Measurements from ENCODE around the gene PHACTR1.

DNA sequence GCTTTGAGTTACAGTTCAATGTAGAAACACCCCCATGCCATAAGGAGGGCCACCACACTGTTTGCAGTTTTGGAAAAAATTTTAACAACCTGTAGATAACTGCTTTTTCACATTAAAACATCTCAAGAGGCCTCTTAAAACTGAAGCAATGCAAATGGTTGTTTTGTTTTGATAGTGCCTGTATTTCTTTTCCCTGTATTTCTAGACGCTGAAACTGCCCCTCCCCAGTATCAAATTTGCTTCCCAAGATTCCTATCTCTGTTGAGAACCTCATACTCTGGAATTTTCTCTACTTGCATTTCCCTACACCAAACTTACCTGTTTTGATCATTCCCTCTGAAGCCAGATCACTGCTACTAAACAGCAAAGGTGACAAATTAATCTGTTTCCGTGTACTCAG lies 98.5 kb downstream of the PHACTR1 start:
- no peak for TF ChIP-seq YY1 (IDR thresholded peaks at IDR 0.05)
- no peak for TF ChIP-seq CTCF (IDR thresholded peaks at IDR 0.05; ENCODE audit: low read depth, low read length, missing input control)
- no peak for TF ChIP-seq RAD21 (IDR thresholded peaks at IDR 0.05)
- TF ChIP-seq, protein P1, sequence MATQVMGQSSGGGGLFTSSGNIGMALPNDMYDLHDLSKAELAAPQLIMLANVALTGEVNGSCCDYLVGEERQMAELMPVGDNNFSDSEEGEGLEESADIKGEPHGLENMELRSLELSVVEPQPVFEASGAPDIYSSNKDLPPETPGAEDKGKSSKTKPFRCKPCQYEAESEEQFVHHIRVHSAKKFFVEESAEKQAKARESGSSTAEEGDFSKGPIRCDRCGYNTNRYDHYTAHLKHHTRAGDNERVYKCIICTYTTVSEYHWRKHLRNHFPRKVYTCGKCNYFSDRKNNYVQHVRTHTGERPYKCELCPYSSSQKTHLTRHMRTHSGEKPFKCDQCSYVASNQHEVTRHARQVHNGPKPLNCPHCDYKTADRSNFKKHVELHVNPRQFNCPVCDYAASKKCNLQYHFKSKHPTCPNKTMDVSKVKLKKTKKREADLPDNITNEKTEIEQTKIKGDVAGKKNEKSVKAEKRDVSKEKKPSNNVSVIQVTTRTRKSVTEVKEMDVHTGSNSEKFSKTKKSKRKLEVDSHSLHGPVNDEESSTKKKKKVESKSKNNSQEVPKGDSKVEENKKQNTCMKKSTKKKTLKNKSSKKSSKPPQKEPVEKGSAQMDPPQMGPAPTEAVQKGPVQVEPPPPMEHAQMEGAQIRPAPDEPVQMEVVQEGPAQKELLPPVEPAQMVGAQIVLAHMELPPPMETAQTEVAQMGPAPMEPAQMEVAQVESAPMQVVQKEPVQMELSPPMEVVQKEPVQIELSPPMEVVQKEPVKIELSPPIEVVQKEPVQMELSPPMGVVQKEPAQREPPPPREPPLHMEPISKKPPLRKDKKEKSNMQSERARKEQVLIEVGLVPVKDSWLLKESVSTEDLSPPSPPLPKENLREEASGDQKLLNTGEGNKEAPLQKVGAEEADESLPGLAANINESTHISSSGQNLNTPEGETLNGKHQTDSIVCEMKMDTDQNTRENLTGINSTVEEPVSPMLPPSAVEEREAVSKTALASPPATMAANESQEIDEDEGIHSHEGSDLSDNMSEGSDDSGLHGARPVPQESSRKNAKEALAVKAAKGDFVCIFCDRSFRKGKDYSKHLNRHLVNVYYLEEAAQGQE (IDR thresholded peaks at IDR 0.05) = no peak

Measured in liver (tissue), 3 donors.